Measurements from ENCODE around the gene GATB.

DNA sequence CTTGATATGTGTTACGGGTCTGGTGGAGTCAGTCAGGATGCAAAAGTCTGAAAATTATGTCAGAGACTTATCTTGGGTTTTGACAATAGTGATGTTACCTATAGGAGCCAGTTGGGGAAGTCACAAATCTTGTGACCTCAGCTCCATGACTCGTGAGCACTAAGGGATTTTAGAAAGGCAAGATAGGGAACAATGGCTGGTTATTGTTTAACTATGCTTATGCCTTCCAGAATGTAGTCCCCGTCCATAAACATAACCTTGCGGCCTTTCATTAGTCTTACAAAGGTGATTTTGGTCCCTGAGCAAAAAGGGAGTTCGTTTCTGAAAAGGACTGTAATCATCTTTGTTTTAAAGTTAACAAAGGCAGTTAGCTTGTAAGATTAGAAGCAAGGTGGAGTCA is 23.9 kb upstream of the GATB start:
- TF ChIP-seq, protein P1, sequence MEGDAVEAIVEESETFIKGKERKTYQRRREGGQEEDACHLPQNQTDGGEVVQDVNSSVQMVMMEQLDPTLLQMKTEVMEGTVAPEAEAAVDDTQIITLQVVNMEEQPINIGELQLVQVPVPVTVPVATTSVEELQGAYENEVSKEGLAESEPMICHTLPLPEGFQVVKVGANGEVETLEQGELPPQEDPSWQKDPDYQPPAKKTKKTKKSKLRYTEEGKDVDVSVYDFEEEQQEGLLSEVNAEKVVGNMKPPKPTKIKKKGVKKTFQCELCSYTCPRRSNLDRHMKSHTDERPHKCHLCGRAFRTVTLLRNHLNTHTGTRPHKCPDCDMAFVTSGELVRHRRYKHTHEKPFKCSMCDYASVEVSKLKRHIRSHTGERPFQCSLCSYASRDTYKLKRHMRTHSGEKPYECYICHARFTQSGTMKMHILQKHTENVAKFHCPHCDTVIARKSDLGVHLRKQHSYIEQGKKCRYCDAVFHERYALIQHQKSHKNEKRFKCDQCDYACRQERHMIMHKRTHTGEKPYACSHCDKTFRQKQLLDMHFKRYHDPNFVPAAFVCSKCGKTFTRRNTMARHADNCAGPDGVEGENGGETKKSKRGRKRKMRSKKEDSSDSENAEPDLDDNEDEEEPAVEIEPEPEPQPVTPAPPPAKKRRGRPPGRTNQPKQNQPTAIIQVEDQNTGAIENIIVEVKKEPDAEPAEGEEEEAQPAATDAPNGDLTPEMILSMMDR (IDR thresholded peaks at IDR 0.05; ENCODE audit: insufficient read depth, low read length) = no peak
- TF ChIP-seq SPI1 (IDR thresholded peaks at IDR 0.05; ENCODE audit: borderline replicate concordance, low read depth) (no peak), GABPA (IDR thresholded peaks at IDR 0.05; ENCODE audit: low read depth) (no peak), POLR2AphosphoS5 (IDR thresholded peaks at IDR 0.05; ENCODE audit: low read depth) (no peak)
- TF ChIP-seq, protein P2, sequence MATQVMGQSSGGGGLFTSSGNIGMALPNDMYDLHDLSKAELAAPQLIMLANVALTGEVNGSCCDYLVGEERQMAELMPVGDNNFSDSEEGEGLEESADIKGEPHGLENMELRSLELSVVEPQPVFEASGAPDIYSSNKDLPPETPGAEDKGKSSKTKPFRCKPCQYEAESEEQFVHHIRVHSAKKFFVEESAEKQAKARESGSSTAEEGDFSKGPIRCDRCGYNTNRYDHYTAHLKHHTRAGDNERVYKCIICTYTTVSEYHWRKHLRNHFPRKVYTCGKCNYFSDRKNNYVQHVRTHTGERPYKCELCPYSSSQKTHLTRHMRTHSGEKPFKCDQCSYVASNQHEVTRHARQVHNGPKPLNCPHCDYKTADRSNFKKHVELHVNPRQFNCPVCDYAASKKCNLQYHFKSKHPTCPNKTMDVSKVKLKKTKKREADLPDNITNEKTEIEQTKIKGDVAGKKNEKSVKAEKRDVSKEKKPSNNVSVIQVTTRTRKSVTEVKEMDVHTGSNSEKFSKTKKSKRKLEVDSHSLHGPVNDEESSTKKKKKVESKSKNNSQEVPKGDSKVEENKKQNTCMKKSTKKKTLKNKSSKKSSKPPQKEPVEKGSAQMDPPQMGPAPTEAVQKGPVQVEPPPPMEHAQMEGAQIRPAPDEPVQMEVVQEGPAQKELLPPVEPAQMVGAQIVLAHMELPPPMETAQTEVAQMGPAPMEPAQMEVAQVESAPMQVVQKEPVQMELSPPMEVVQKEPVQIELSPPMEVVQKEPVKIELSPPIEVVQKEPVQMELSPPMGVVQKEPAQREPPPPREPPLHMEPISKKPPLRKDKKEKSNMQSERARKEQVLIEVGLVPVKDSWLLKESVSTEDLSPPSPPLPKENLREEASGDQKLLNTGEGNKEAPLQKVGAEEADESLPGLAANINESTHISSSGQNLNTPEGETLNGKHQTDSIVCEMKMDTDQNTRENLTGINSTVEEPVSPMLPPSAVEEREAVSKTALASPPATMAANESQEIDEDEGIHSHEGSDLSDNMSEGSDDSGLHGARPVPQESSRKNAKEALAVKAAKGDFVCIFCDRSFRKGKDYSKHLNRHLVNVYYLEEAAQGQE (IDR thresholded peaks at IDR 0.05; ENCODE audit: insufficient replicate concordance, low read depth) = no peak

Measured in HL-60 (cell line).